Measurements from ENCODE around the gene ADGRE2.

- TF ChIP-seq CTCF (conservative IDR thresholded peaks at IDR 0.05; ENCODE audit: low read depth, low read length) (no peak), EZH2 (IDR thresholded peaks at IDR 0.05; ENCODE audit: low read length, unreplicated experiment) (no peak)
These were observed 59.2 kb downstream of the ADGRE2 start for GRCh38 chr19:14719162-14719561.

All from PC-3 (cell line).